WTC11 (cell line): ENCODE measurements around the gene PTPRB.

Experiments
- CTCF ChIP-seq: fragments of 200-600 bp; IDR thresholded peaks from 2 replicates; pipeline ENCODE4 v1.8.0; 2022; ENCODE audit warnings: antibody characterized with exemption
- FOXP1 ChIP-seq: sonication (generic); formaldehyde crosslinking; IDR thresholded peaks from 2 replicates; pipeline ENCODE4 v1.8.0; 2022; ENCODE audit warnings: missing genetic modification reagents, mild to moderate bottlenecking, moderate library complexity, borderline replicate concordance
- NR3C1 ChIP-seq: sonication (generic); formaldehyde crosslinking; conservative IDR thresholded peaks from 2 replicates; pipeline ENCODE4 v1.8.1; 2023; ENCODE audit warnings: low read depth, mild to moderate bottlenecking, missing genetic modification reagents
- USF2 ChIP-seq: sonication (generic); formaldehyde crosslinking; IDR thresholded peaks from 2 replicates; pipeline ENCODE4 v1.8.1; 2023; ENCODE audit warnings: mild to moderate bottlenecking, missing genetic modification reagents, moderate library complexity
- ZBTB21 ChIP-seq: sonication (generic); formaldehyde crosslinking; IDR thresholded peaks from 2 replicates; pipeline ENCODE4 v1.8.1; 2023; ENCODE audit warnings: mild to moderate bottlenecking, missing genetic modification reagents, borderline replicate concordance
- ZNF396 ChIP-seq: fragments of 250-450 bp; sonication (Bioruptor Pico); IDR thresholded peaks from 2 replicates; pipeline ENCODE4 v1.8.0; 2021; ENCODE audit warnings: mild to moderate bottlenecking, moderate library complexity, borderline replicate concordance
- TF ChIP-seq, protein P1 (sequence below): sonication (generic); formaldehyde crosslinking; conservative IDR thresholded peaks from 2 replicates; pipeline ENCODE4 v1.8.1; 2022; ENCODE audit warnings: mild to moderate bottlenecking, missing genetic modification reagents
- TF ChIP-seq, protein P2 (sequence below): fragments of 250-450 bp; sonication (Bioruptor Pico); IDR thresholded peaks from 2 replicates; pipeline ENCODE4 v1.9.0; 2021; ENCODE audit warnings: mild to moderate bottlenecking
- TF ChIP-seq, protein P3 (sequence below): sonication (generic); formaldehyde crosslinking; IDR thresholded peaks from 2 replicates; pipeline ENCODE4 v1.8.0; 2022; ENCODE audit warnings: mild to moderate bottlenecking, missing genetic modification reagents
- TF ChIP-seq, protein P4 (sequence below): sonication (generic); formaldehyde crosslinking; IDR thresholded peaks from 2 replicates; pipeline ENCODE4 v1.8.1; 2022; ENCODE audit warnings: mild to moderate bottlenecking, missing genetic modification reagents, moderate library complexity, borderline replicate concordance

DNA sequence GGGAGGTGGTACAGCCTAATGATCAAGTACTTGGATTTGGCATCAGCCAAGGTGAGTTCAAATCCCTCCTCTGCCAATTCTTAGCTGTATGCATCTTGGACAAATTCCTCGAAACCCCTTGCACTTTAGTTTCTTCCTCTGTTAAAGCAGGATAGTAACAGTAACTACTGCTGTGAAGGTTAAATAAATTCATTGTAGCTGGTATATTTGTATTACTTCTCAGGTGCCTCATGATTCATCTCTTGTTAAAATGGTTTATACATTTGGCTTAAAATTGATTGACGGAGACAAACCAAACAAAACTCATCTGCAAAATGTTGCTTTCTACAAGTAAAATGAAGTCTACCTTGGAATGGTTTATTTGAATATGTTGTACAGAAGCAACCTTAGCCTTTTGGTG lies 2.3 kb upstream of the PTPRB start:
- TF ChIP-seq CTCF, result no peak
- TF ChIP-seq, protein P1, sequence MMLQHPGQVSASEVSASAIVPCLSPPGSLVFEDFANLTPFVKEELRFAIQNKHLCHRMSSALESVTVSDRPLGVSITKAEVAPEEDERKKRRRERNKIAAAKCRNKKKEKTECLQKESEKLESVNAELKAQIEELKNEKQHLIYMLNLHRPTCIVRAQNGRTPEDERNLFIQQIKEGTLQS, result no peak
- TF ChIP-seq, protein P2, sequence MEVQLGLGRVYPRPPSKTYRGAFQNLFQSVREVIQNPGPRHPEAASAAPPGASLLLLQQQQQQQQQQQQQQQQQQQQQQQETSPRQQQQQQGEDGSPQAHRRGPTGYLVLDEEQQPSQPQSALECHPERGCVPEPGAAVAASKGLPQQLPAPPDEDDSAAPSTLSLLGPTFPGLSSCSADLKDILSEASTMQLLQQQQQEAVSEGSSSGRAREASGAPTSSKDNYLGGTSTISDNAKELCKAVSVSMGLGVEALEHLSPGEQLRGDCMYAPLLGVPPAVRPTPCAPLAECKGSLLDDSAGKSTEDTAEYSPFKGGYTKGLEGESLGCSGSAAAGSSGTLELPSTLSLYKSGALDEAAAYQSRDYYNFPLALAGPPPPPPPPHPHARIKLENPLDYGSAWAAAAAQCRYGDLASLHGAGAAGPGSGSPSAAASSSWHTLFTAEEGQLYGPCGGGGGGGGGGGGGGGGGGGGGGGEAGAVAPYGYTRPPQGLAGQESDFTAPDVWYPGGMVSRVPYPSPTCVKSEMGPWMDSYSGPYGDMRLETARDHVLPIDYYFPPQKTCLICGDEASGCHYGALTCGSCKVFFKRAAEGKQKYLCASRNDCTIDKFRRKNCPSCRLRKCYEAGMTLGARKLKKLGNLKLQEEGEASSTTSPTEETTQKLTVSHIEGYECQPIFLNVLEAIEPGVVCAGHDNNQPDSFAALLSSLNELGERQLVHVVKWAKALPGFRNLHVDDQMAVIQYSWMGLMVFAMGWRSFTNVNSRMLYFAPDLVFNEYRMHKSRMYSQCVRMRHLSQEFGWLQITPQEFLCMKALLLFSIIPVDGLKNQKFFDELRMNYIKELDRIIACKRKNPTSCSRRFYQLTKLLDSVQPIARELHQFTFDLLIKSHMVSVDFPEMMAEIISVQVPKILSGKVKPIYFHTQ (CRISPR knock-in tag), result no peak
- no peak for TF ChIP-seq NR3C1 (CRISPR knock-in tag)
- TF ChIP-seq, protein P3, sequence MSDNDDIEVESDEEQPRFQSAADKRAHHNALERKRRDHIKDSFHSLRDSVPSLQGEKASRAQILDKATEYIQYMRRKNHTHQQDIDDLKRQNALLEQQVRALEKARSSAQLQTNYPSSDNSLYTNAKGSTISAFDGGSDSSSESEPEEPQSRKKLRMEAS (CRISPR knock-in tag), result no peak
- TF ChIP-seq FOXP1, result no peak
- TF ChIP-seq ZNF396 (CRISPR knock-in tag), result no peak
- TF ChIP-seq, protein P4, sequence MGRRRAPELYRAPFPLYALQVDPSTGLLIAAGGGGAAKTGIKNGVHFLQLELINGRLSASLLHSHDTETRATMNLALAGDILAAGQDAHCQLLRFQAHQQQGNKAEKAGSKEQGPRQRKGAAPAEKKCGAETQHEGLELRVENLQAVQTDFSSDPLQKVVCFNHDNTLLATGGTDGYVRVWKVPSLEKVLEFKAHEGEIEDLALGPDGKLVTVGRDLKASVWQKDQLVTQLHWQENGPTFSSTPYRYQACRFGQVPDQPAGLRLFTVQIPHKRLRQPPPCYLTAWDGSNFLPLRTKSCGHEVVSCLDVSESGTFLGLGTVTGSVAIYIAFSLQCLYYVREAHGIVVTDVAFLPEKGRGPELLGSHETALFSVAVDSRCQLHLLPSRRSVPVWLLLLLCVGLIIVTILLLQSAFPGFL, result no peak
- no peak for TF ChIP-seq ZBTB21 (CRISPR knock-in tag)
- no peak for TF ChIP-seq USF2 (CRISPR knock-in tag)
